GM23248 (cell line): Measurements from ENCODE around the gene MS4A10. TPM values are rescaled to one million over a fixed set of nuclear protein-coding genes. Genes with fewer than 3 reads are reported as not detected.

Source experiments
- DNase-seq: peaks from one replicate; pipeline ENCODE4 v3.0.0-alpha.2; 2015
- H2AFZ ChIP-seq: fragments of 200-600 bp; sonication (generic); 2 replicates; pipeline ENCODE4 v1.6.1; 2016; ENCODE audit warnings: antibody characterized with exemption
- H3F3A ChIP-seq: fragments of 200-600 bp; sonication (generic); 2 replicates; pipeline ENCODE4 v1.6.1; 2016; ENCODE audit warnings: mild to moderate bottlenecking, antibody characterized with exemption, mixed run types; ENCODE audit not compliant: insufficient read depth
- H3K27ac ChIP-seq: fragments of 200-600 bp; sonication (generic); 2 replicates; pipeline ENCODE4 v1.5.1; 2016; ENCODE audit warnings: mild to moderate bottlenecking
- H3K27me3 ChIP-seq: fragments of 200-600 bp; sonication (generic); replicated peaks from 2 replicates; pipeline ENCODE4 v1.6.1; 2016; ENCODE audit warnings: mild to moderate bottlenecking; ENCODE audit not compliant: insufficient read depth
- H3K36me3 ChIP-seq: fragments of 200-600 bp; sonication (generic); 2 replicates; pipeline ENCODE4 v1.6.1; 2016; ENCODE audit warnings: low read depth, mild to moderate bottlenecking
- H3K4me1 ChIP-seq: fragments of 200-600 bp; sonication (generic); 2 replicates; pipeline ENCODE4 v1.6.1; 2016; ENCODE audit warnings: mild to moderate bottlenecking; ENCODE audit not compliant: insufficient read depth
- H3K4me2 ChIP-seq: fragments of 200-600 bp; sonication (generic); one replicate; pipeline ENCODE4 v1.6.1; 2016; ENCODE audit warnings: mild to moderate bottlenecking; ENCODE audit not compliant: unreplicated experiment
- H3K4me3 ChIP-seq: fragments of 200-600 bp; sonication (generic); 2 replicates; pipeline ENCODE4 v1.5.1; 2016; ENCODE audit warnings: mild to moderate bottlenecking
- H3K79me2 ChIP-seq: fragments of 200-600 bp; sonication (generic); 2 replicates; pipeline ENCODE4 v1.6.1; 2016; ENCODE audit warnings: mild to moderate bottlenecking; ENCODE audit not compliant: insufficient read depth
- H3K9ac ChIP-seq: fragments of 200-600 bp; sonication (generic); 2 replicates; pipeline ENCODE4 v1.6.1; 2016; ENCODE audit warnings: mild to moderate bottlenecking
- H3K9me2 ChIP-seq: fragments of 200-600 bp; sonication (generic); 2 replicates; pipeline ENCODE4 v1.6.1; 2016; ENCODE audit warnings: mixed run types, mild to moderate bottlenecking, moderate library complexity; ENCODE audit not compliant: insufficient read depth
- H3K9me3 ChIP-seq: fragments of 200-600 bp; sonication (generic); one replicate; pipeline ENCODE4 v1.6.1; 2017; ENCODE audit warnings: low read depth
- H4K20me1 ChIP-seq: fragments of 200-600 bp; sonication (generic); 2 replicates; pipeline ENCODE4 v1.6.0; 2016; ENCODE audit not compliant: insufficient read depth
- EZH2 ChIP-seq: fragments of 200-600 bp; sonication (generic); IDR thresholded peaks from 2 replicates; pipeline ENCODE4 v1.6.1; 2018; ENCODE audit warnings: antibody characterized with exemption, mild to moderate bottlenecking; ENCODE audit not compliant: insufficient read depth, poor library complexity, severe bottlenecking
- EZH2phosphoT487 ChIP-seq: fragments of 200-600 bp; sonication (generic); IDR thresholded peaks from 2 replicates; pipeline ENCODE4 v1.6.1; 2018; ENCODE audit warnings: antibody characterized with exemption, moderate library complexity, mild to moderate bottlenecking, low read depth; ENCODE audit not compliant: insufficient read depth
- WGBS, 2 experiments: methylation state at CpG; one replicate each; pipeline ENCODE4 v1.1.6; 2015 to 2017; ENCODE audit warnings: low lambda C conversion rate in 2 of 2, low coverage in 1 of 2; ENCODE audit errors: missing lambda C conversion rate in 2 of 2; 5-methylcytosine and 5-hydroxymethylcytosine counted together
- in situ Hi-C: fragments of 300-500 bp; cut with MboI; formaldehyde crosslinking; loops from 2 replicates; pipeline ENCODE4 v1.15.0; 2020
- polyA plus RNA-seq: library from polyadenylated mRNA; unstranded; fragments of >200 nt; fragmentation: Nextera tagmentation; extraction: Ambion mirVana; gene quantifications from 2 replicates; pipeline ENCODE4 v1.2.1, GENCODE V29; 2016
- total RNA-seq: library from RNA; depleted of rRNA; stranded (reverse); fragments of >200 nt; shearing (Covaris generic); gene quantifications from 2 replicates; pipeline ENCODE4 v1.2.3, GENCODE V29; 2014

Gene MS4A10
- total and polyA plus RNA-seq, 2 experiments from 2014 or later, result not detected

DNA sequence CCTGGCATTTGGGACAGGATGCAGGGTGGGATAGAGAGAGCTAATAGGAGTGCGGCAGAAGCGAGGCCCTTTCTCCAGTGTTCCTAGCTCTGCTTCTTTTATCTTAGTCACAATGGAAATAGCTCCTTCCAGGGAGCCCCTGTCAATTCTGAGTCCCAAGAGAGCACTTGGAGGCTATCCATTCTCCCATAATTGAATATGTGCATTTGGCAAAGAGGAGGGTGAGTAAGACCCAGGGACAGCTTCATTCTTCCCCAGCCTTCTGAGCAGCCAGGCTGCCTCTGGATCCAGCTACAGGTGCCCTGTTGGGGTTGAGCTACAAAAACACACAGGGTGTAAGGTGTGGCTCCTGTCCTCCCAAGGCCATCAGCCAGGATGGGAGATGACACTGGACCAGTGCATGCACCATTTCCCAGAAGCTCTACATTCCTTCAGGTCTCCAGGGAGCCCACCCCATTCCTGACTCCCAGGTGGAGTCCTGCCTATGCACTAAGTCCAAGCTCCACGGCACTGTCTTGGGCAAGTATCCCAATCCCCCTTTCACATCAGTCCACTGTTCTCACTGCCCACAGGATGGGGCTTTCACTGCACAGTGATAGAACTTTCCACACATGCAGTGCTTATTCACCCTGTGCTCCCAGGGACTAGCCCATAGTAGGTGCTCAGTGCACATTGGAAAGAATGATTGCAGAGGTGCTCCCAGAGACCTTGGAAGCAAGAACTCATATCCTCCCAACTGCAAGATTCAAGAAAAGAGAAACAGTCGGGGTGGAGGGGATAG lies 6.2 kb downstream of the MS4A10 start:
- Histone ChIP-seq H3K36me3 (no peaks in the 10 kb centered on the region), H3K4me2 (no peak overlapping the region), H2AFZ (no peak overlapping the region), H3K27ac (no peak overlapping the region), H3F3A (no peaks in the 10 kb centered on the region), H3K9me2 (no peaks in the 10 kb centered on the region), H4K20me1 (no peaks in the 10 kb centered on the region), H3K9me3 (no peaks in the 10 kb centered on the region), H3K9ac (no peak overlapping the region), H3K4me3 (no peak overlapping the region), H3K27me3 (peaks cover 23% of the 10 kb centered on the region), H3K4me1 (peaks cover 11% of the 10 kb centered on the region; the same call in 1 of the 2 replicates), H3K79me2 (no peaks in the 10 kb centered on the region)
- WGBS, 2 experiments, result 45 to 48% methylated on average over 4 of the region's 4 CpGs
- TF ChIP-seq EZH2phosphoT487 (no peak), EZH2 (no peak)
- no peak for DNase-seq
- in situ Hi-C loops, result no loop called here

DNA sequence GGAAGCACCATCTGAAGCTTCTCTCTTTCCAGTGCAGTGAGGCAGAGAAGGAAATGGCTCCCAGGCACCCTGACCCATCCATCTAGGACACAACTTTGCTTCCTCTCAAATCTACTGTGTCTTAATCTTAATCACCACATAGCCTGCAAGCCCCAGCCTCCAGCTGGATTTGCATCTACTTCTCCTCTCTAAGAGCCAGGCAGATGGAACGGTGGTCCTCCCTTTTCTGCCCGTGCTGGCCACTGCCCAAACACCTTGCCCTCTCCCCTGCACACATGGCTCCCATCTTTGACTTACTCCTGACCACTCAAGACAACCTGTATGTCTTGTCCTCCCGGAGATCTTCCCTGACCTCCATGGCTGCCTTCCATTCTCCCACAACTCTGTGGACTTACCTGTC lies 7.4 kb downstream of the MS4A10 start:
- WGBS, 2 experiments, result 27 to 31% methylated on average over 3 of the region's 3 CpGs
- Histone ChIP-seq H3K27me3 (peaks cover 23% of the 10 kb centered on the region), H3K4me3 (no peak overlapping the region), H3K9ac (no peak overlapping the region), H3K4me2 (no peak overlapping the region), H3F3A (no peaks in the 10 kb centered on the region), H3K27ac (no peak overlapping the region), H3K9me2 (no peaks in the 10 kb centered on the region), H4K20me1 (no peaks in the 10 kb centered on the region), H3K4me1 (peaks cover 2% of the 10 kb centered on the region; the same call in 1 of the 2 replicates), H3K36me3 (no peaks in the 10 kb centered on the region), H3K9me3 (no peaks in the 10 kb centered on the region), H2AFZ (no peak overlapping the region), H3K79me2 (no peaks in the 10 kb centered on the region)
- in situ Hi-C loops, result no loop called here
- no peak for DNase-seq
- TF ChIP-seq EZH2phosphoT487 (no peak), EZH2 (no peak)

DNA sequence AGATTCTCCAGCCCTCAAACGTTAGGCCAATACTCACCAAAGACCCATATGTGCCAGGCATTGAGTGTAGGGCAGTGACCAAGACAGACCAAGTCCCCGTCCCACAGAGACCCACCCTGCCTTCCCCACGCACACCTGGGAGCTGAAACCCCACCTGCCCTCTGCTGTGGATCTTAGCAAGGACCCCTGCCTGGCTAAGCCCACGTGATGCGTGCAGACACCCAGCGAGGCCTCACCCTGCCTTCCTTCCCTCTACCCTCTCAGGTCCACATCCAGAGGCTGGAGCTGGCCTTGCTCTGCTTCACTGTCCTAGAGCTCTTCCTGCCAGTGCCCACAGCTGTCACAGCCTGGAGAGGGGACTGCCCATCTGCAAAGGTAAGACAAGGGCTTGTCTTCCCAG lies 10.2 kb downstream of the MS4A10 start:
- H3K36me3 ChIP-seq, result no peaks in the 10 kb centered on the region
- H3K9ac ChIP-seq, result no peak overlapping the region
- H3K27me3 ChIP-seq, result peaks cover 32% of the 10 kb centered on the region
- H3F3A ChIP-seq, result no peaks in the 10 kb centered on the region
- H4K20me1 ChIP-seq, result no peaks in the 10 kb centered on the region
- DNase-seq, result no peak
- no peaks in the 10 kb centered on the region for H3K9me3 ChIP-seq
- no peak overlapping the region for H2AFZ ChIP-seq
- WGBS, 2 experiments, result 40 to 46% methylated on average over 6 of the region's 6 CpGs
- no peak for TF ChIP-seq EZH2
- no peak for TF ChIP-seq EZH2phosphoT487
- in situ Hi-C loops, result no loop called here
- H3K4me3 ChIP-seq, result no peak overlapping the region
- no peak overlapping the region for H3K27ac ChIP-seq
- no peaks in the 10 kb centered on the region for H3K9me2 ChIP-seq
- no peak overlapping the region for H3K4me2 ChIP-seq
- no peaks in the 10 kb centered on the region for H3K4me1 ChIP-seq
- H3K79me2 ChIP-seq, result no peaks in the 10 kb centered on the region

DNA sequence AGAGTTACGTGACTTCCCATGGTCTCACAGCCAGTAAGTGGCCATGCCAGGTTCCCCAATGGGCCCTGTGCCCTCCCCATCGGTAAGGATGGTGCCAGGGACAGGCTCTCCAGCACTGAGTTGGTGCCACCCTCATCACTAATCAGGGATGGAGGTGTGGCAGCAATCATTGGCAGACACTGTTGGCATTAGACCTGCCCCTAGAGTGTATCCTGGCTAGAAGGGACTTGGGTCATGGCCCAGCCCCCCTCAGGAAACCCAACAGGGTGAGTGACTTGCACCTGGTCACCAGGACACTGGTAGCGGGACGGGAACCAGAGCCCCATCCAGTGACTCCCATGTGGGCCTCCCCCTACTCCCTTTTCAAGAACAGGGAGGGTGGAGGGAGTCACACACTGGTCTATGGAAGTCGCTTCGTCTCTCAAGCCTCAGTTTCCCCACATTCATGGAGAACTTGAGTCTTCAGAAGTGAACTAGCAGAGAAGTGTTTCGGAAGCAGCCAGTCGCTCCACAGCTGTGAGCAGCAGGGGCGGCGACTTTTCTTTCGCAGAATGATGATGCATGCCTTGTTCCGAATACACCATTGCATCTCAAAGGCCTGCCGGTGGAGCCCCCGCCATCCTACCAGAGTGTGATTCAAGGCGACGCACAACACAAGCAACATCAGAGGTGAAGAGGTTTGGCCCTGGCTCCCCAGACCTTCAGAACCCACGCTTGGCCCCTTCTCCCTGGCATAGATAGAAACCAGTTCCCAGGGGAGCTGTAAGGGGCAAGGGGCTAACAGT lies 12.9 kb downstream of the MS4A10 start:
- no peaks in the 10 kb centered on the region for H3K79me2 ChIP-seq
- no peaks in the 10 kb centered on the region for H3K9me3 ChIP-seq
- no peak overlapping the region for H3K4me3 ChIP-seq
- no peaks in the 10 kb centered on the region for H3K4me1 ChIP-seq
- TF ChIP-seq EZH2, result no peak
- no peak for TF ChIP-seq EZH2phosphoT487
- 51 to 61% methylated on average over 17 of the region's 17 CpGs for WGBS, 2 experiments
- H3K9ac ChIP-seq, result no peak overlapping the region
- no peak overlapping the region for H2AFZ ChIP-seq
- H3K36me3 ChIP-seq, result no peaks in the 10 kb centered on the region
- DNase-seq, result no peak
- H3K27ac ChIP-seq, result no peak overlapping the region
- no peaks in the 10 kb centered on the region for H4K20me1 ChIP-seq
- no peaks in the 10 kb centered on the region for H3K9me2 ChIP-seq
- in situ Hi-C loops, result no loop called here
- H3K4me2 ChIP-seq, result no peak overlapping the region
- no peaks in the 10 kb centered on the region for H3F3A ChIP-seq
- peaks cover 34% of the 10 kb centered on the region for H3K27me3 ChIP-seq
